Activated T-cell treated with anti-CD3 and anti-CD28 coated beads for 24 hours (primary cell): ENCODE measurements around the gene CLHC1.
"Not testable (repeated sequence)": the region's sequence is repeated elsewhere in the genome, so short reads cannot be mapped to it uniquely, and the experiment has no call there.

Experiments used
- DNase-seq: peaks from one replicate; pipeline ENCODE4 v3.0.0-alpha.2; 2020; ENCODE audit warnings: low read depth

CLHC1 gene

DNA sequence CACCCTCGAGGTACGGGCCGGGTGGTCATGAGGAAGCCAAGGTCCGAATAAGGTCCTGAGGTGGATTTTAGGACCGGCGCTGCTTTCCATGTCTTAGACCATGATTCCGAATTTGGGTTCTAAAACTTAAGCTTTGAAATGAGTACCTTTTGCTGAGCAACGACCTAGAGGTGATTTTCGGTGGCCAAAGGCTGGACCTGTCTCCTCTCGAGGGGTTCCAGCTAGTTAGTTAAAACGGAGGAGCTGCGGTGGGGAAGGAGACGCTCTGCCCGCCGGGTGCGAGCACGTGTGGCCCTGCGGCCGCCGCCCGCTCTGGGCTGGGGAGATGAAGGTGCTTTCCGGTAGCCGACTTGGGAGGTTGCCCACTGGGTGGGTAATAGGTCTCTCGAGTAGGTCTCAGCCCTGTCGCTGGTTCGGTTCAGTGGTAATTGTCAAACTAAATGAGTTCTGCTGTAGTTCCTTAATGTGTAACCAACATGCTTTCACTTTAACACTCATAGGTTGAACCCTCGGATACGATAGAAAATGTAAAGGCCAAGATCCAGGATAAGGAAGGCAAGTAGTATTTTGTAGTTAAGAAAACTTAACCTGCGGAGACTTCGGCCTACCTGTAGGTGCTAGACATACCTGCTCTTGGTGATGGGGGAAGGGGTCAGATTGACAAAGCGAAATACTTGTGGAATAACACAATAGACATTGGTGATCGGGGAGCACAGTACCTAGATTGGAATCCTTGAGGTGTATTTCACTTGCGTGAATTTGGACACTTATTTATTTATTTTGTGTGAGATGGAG lies 967 bp upstream of the CLHC1 start:
- DNase-seq = no peak

- DNase-seq = no peak
These were observed 478 bp downstream of the CLHC1 start for GRCh38 chr2:55231546-55232083.

GRCh38 chr2:55230551-55230950 lies 1.5 kb downstream of the CLHC1 start:
- no peak for DNase-seq

GRCh38 chr2:55229221-55229620 lies 2.9 kb downstream of the CLHC1 start:
- no peak for DNase-seq

GRCh38 chr2:55228226-55228563 lies 3.9 kb downstream of the CLHC1 start:
- no peak for DNase-seq

DNA sequence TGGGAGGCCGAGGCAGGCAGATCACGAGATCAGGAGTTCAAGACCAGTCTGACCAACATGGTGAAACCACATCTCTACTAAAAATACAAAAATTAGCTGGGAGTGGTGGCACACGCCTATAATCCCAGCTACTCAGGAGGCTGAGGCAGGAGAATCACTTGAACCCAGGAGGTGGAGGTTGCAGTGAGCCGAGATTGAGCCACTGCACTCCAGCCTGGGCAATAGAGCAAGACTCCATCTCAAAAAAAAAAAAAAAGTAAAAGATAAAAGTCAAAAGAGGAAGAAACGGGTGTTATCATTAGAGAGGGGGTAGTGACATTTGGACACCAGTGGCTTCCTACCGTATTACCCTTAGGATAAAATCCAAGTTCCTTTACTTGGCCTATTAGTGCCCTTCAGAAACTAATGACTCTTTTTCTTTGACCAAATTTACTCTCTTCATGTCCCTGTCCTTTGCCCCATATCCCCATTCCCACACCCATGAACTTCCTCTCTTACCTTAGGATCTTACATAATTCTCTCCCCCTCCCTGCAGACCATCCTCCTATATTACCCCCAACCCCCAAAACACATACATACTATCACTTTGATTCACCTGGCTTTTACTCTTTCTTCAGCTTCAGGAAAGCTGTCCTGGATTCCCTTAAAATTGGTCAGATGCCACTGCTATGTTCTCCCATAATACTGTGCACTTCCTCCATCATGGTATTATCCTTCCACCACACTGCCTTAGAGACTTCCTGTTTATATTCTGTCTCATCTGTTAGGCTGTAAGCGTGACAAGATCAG lies 4.5 kb downstream of the CLHC1 start:
- DNase-seq = not testable (repeated sequence)

- no peak for DNase-seq
These were observed 6.5 kb downstream of the CLHC1 start for GRCh38 chr2:55225481-55226020.

- no peak for DNase-seq
These were observed 7.3 kb downstream of the CLHC1 start for GRCh38 chr2:55224761-55225261.

DNA sequence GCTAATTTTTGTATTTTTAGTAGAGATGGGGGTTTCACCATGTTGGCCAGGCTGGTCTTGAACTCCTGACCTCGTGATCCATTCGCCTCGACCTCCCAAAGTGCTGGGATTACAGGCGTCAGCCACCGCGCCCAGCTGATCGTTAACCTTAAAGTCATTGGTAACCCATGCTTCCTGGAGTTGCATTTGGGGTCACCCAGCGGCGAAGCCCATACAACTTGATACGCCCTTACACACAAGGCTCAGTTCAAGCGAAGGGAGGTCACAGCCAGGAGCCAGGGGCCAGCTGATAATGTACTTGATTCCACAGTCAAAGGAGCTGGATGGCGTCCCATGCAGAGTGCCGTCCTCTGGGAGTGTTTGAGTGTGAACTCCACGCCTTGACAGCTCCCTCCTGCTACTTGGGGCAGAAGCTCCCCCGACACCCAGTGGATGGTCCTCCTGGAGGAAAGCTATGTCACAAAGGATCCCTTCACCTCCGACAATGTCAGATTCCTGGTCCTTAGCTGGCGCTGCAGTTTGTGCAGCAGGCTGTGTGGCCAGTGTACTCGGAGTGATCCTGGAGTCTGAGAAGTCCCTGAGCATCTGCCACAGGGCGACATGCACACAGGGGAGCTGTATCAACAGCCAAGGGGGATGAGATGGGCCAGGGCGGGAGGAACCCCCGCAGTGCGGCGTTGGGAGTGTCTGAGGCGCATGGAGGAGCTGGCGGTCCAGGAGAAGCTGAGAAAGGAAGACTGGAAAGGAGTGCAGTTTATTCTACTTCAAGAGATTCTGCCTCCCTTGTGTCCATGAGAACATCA lies 7.9 kb downstream of the CLHC1 start:
- DNase-seq = no peak

DNA sequence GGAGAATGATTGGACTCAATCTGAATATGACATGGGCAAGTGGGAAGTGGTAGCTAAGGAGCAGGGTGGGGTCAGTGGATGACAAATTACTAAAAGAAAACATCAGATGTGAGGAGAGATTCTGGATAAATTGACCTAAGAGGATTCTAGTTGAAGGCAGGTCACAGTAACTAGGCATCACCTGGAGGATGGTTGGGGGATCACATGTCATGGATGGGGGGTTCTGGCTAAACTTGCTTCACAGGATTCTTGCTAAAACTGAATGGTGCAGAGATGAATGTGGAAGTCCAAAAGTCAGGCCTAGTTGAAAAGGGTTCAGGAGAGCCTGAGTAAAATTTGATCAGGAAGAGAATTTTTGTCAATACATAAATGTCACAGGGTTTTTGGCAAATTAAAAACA lies 18.3 kb downstream of the CLHC1 start:
- no peak for DNase-seq

DNA sequence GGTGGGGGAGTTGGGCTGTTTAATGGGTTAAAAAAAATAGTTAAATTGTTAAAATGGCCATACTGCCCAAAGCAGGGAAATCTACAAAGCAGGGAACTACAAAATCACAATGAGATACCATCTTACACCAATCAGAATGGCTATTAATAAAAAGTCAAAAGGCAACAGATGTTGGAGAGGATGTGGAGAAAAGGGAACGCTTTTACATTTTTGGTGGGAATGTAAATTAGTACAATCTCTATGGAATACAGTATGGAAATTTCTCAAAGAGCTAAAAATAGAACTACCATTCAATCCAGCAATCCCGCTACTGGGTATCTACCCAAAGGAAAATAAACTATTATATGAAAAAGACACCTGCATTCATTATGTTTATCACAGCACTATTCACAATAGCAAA lies 27.1 kb downstream of the CLHC1 start:
- no peak for DNase-seq

DNA sequence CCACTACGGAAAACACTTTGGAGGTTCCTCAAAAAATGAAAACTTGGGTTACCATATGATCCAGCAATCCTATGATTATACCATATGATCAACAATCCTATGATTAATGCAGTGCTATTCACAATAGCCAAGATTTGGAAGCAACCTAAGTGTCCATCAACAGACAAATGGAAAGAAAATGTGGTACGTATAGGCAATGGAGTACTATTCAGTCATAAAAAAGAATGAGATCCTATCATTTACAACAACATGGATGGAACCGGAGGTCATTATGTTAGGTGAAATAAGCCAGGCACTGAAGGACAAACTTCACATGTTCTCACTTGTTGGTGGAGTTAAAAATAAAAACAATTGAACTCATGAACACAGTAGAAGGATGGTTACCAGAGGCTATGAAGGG lies 27.6 kb downstream of the CLHC1 start:
- DNase-seq = no peak

DNA sequence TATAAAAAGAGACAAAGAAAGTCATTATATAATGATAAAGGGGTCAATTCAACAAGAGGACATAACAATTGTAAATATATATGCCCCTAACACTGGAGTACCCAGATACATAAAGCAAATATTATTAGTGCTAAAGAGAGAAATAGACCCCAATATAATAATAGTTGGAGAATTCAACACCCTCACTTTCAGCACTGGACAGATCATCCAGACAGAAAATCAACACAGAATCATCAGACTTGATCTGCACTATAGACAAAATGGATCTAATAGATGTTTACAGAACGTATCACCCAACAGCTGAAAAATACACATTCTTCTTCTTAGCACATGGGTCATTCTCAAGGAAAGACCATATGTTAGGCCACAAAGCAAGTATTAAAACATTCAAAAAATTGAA lies 31.7 kb downstream of the CLHC1 start:
- no peak for DNase-seq

- DNase-seq = no peak
These were observed 35.6 kb downstream of the CLHC1 start for GRCh38 chr2:55196526-55196925.

DNA sequence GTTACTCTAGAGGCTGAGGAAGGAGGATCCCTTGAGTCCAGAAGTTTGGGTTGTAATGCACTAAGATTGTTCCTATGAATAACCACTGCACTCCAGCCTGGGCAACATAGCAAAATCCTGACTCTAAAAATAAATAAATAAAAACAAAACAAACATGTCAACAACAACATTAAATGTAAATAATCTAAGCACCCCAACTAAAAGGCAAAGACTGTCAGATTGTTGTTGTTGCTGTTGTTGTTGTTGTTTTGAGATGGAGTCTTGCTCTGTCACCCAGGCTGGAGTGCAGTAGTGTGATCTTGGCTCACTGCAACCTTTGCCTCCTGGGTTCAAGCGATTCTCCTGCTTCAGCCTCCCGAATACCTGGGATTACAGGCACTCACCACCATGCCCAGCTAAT lies 40.2 kb downstream of the CLHC1 start:
- not testable (repeated sequence) for DNase-seq

DNA sequence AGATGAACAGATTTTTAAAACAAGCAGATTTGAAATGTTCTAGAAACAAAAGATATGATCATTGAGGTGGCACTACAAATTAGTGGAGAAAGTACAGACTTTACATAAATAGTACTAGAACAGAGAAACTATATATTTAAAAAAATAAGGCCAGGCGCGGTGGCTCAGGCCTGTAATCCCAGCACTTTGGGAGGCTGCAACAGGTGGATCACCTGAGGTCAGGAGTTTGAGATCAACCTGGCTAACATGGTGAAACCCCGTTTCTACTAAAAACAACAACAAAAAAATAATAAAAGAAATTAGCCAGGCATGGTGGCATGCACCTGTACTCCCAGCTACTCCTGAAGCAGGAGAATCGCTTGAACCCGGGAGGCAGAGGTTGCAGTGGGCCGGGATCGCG lies 45.3 kb downstream of the CLHC1 start:
- DNase-seq = not testable (repeated sequence)

DNA sequence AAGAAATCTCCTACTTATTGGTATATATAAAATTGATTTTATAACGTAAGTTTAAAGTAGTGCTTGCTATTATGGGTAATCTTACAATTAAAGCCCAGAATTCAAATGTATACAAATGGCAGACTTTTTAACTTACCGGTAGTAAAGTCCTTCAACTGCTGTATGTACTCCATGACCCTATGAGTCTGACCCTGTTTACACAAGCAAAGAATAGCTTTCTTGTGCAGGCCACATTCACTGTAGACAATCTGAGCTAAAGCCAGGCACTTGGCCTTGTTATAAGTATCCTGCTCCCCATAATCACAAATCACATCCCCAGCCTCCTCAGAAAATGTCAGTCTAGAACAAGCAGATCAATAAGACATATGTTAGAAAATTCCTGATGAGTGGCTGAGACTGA lies 51.7 kb downstream of the CLHC1 start:
- DNase-seq = no peak

- DNase-seq = no peak
These were observed 56.0 kb downstream of the CLHC1 start for GRCh38 chr2:55176094-55176415.

- no peak for DNase-seq
These were observed 56.6 kb downstream of the CLHC1 start for GRCh38 chr2:55175254-55176093.

DNA sequence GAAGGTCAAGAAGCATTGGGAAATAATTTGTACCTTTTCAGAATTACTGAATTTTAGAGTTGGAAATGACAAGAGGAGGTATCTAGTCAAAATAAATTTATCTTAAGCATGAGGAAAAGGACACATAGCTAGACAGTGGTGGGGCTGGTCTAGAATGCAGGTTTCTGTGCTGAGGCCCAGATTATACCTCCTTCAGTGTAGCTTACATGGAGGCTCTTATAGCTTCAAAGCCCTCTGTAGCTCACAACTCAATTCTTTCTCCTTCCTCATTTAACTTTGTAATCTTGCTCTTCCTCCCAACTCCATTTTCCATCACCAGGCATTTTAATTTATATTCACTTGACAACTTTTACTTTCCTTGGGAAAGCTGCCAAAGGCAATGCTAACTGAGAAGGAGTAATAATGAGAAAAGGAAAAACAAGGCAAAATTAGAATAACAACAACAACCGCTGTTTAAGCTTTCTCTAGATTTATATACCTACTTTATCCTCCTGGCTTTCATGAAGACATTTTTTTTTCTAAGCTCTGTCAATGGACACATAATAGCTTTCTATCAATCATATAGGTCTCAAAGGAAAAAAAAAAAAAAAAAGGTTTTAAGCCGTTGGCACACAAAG lies 58.5 kb downstream of the CLHC1 start:
- no peak for DNase-seq

DNA sequence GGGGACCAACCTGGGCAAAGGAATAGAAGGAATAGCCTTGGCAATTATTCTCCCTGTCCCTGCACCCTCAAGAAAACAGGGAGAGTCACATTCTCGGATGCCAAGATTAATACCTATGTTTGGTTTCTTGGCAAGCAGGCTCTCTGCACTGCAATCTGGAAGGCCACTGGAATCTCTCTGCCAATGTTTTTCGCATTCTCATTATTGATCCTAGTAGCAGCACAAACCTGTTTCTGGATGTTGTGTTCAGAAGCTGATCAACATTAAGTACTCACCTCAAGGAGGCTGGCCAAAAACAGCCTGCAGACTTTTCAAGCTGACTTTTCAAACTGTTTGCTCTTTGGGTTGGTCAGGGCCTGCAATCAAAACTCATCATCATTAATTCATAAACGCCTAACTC lies 62.2 kb downstream of the CLHC1 start:
- DNase-seq = no peak
